ENCODE results near the gene EPM2AIP1.

DNA sequence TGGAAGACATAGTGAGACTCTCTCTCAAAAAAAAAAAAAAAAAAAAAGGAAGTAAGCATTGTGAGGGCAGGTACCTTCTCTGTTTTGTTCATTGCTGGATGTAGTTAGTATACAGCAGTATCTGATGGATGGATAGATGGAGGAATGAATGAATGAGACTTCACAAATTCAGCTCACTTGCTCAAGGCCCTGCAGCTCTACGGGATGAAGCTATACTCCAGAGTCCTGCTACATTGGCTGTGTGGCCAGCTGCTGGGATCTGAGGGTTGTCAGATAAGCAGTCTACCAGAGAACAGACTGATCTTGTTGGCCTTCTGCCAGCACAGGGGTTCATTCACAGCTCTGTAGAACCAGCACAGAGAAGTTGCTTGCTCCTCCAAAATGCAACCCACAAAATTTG, 35.4 kb upstream of the EPM2AIP1 start:
- TF ChIP-seq, protein P1, sequence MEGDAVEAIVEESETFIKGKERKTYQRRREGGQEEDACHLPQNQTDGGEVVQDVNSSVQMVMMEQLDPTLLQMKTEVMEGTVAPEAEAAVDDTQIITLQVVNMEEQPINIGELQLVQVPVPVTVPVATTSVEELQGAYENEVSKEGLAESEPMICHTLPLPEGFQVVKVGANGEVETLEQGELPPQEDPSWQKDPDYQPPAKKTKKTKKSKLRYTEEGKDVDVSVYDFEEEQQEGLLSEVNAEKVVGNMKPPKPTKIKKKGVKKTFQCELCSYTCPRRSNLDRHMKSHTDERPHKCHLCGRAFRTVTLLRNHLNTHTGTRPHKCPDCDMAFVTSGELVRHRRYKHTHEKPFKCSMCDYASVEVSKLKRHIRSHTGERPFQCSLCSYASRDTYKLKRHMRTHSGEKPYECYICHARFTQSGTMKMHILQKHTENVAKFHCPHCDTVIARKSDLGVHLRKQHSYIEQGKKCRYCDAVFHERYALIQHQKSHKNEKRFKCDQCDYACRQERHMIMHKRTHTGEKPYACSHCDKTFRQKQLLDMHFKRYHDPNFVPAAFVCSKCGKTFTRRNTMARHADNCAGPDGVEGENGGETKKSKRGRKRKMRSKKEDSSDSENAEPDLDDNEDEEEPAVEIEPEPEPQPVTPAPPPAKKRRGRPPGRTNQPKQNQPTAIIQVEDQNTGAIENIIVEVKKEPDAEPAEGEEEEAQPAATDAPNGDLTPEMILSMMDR (IDR thresholded peaks at IDR 0.05 in 2 of 3, conservative IDR thresholded peaks at IDR 0.05 in 1 of 3; ENCODE audit: insufficient read depth in 2 of 3, low read depth in 1 of 3, low read length in 3 of 3), result no peak
- TF ChIP-seq PTBP1 (IDR thresholded peaks at IDR 0.05; ENCODE audit: low read depth, low read length) (no peak), TCF7 (IDR thresholded peaks at IDR 0.05; ENCODE audit: borderline replicate concordance) (no peak), KDM1A (IDR thresholded peaks at IDR 0.05) (no peak; a peak in 1 of 4 replicates), KAT2B (IDR thresholded peaks at IDR 0.05; ENCODE audit: low read depth, low read length) (no peak), ZNF324 (CRISPR knock-in tag; IDR thresholded peaks at IDR 0.05) (no peak), MEF2A (IDR thresholded peaks at IDR 0.05; ENCODE audit: control insufficient read depth, low read depth, low read length) (no peak), ZNF174 (CRISPR knock-in tag; IDR thresholded peaks at IDR 0.05) (no peak), GABPB1 (CRISPR knock-in tag; IDR thresholded peaks at IDR 0.05) (no peak)
- TF ChIP-seq, protein P2, sequence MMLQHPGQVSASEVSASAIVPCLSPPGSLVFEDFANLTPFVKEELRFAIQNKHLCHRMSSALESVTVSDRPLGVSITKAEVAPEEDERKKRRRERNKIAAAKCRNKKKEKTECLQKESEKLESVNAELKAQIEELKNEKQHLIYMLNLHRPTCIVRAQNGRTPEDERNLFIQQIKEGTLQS (IDR thresholded peaks at IDR 0.05), result no peak
- TF ChIP-seq, protein P2 (CRISPR knock-in tag; conservative IDR thresholded peaks at IDR 0.05), result no peak
